HepG2 (cell line): ENCODE measurements around the gene CEP20. TPM values are rescaled to one million over a fixed set of nuclear protein-coding genes. Genes with fewer than 3 reads are reported as not detected.

ENCODE experiments used
- ATAC-seq: fragments of 200-7000 bp; cut with Tn5 transposase; 3 replicates; pipeline ENCODE4 v1.9.1; 2020; ENCODE audit warnings: mild to moderate bottlenecking, moderate library complexity
- BruUV-seq: library from RNA; stranded (reverse); fragments of 400-500 nt; replicated peaks from 2 replicates; lab custom pipeline; 2021; lab: Mats Ljungman, UMichigan
- CTCF ChIA-PET: fragments of 300-600 bp; formaldehyde crosslinking; extraction: SDS; loops from one replicate; lab custom pipeline; 2021; ENCODE audit warnings: low total read pairs, inconsistent platforms, low intra/inter-chr PET ratio; lab: Yijun Ruan, JAX
- POLR2A ChIA-PET: fragments of 350-600 bp; sonication (Branson Sonifier 250); formaldehyde crosslinking; loops from one replicate; lab custom pipeline; 2020; ENCODE audit warnings: antibody characterized with exemption, inconsistent platforms; lab: Yijun Ruan, JAX
- DNase-seq: peaks from one replicate; pipeline ENCODE4 v3.0.0-alpha.2; 2015; ENCODE audit warnings: low spot score
- FAIRE-seq: peaks from 3 replicates; lab custom pipeline; 2011; peaks lifted over from hg19 to GRCh38; lab: Jason Lieb, UNC
- H2AFZ ChIP-seq: one replicate; pipeline ENCODE4 v1.6.1; 2011; ENCODE audit warnings: low read length, inconsistent platforms
- H3K27ac ChIP-seq: fragments of 300-600 bp; 3 replicates; pipeline ENCODE4 v1.8.0; 2011; ENCODE audit warnings: mixed run types, mild to moderate bottlenecking, mixed read lengths, low read length, inconsistent platforms; ENCODE audit not compliant: insufficient read depth; ENCODE audit errors: extremely low read length
- H3K27me3 ChIP-seq, 2 experiments: fragments of 200-600 bp in 1 of 2; 2 replicates in 1 of 2; 3 replicates in 1 of 2; pipeline versions ENCODE4 v1.6.0 to v1.8.0; 2011; ENCODE audit warnings: low read length in 2 of 2, mild to moderate bottlenecking in 2 of 2, moderate library complexity in 2 of 2, inconsistent platforms in 1 of 2; ENCODE audit not compliant: insufficient read depth in 2 of 2, control insufficient read depth in 1 of 2
- H3K36me3 ChIP-seq, 2 experiments: fragments of 200-600 bp in 1 of 2; replicated peaks in 1 of 2; 2 replicates in 1 of 2; 3 replicates in 1 of 2; pipeline versions ENCODE4 v1.5.1 to v1.8.0; 2011; ENCODE audit warnings: low read length in 2 of 2, inconsistent platforms in 1 of 2; ENCODE audit not compliant: insufficient read depth in 2 of 2, control insufficient read depth in 1 of 2
- H3K4me1 ChIP-seq: 2 replicates; pipeline ENCODE4 v1.5.1; 2012; ENCODE audit warnings: low read length, inconsistent platforms; ENCODE audit not compliant: insufficient read depth
- H3K4me2 ChIP-seq: 2 replicates; pipeline ENCODE4 v1.6.0; 2011; ENCODE audit warnings: low read depth, low read length, inconsistent platforms
- H3K4me3 ChIP-seq, 3 experiments: fragments of 200-600 bp in 1 of 3; sonication (generic), shearing (Covaris generic) in 1 of 3; replicated peaks in 1 of 3; 2 replicates each; pipeline ENCODE4 v1.5.1; 2011 to 2016; ENCODE audit warnings: low read length in 3 of 3, inconsistent platforms in 2 of 3, low read depth in 2 of 3, mild to moderate bottlenecking in 2 of 3, control low read depth in 1 of 3, mixed read lengths in 1 of 3; ENCODE audit not compliant: insufficient read depth in 1 of 3
- H3K79me2 ChIP-seq: one replicate; pipeline ENCODE4 v1.6.1; 2011; ENCODE audit warnings: low read length, inconsistent platforms; ENCODE audit not compliant: insufficient read depth
- H3K9ac ChIP-seq: 2 replicates; pipeline ENCODE4 v1.6.0; 2011; ENCODE audit warnings: mild to moderate bottlenecking, low read depth, low read length, inconsistent platforms; ENCODE audit not compliant: insufficient read depth
- H3K9me3 ChIP-seq: 2 replicates; pipeline ENCODE4 v1.5.1; 2012; ENCODE audit warnings: mild to moderate bottlenecking, low read length
- H4K20me1 ChIP-seq: 2 replicates; pipeline ENCODE4 v1.6.0; 2011; ENCODE audit warnings: inconsistent platforms, mild to moderate bottlenecking, low read length, moderate library complexity; ENCODE audit not compliant: insufficient read depth
- CREB1 ChIP-seq, 2 experiments: fragments of 450-650 bp in 1 of 2; IDR thresholded peaks; 2 replicates each; pipeline ENCODE4 v1.6.1; 2016 to 2017; ENCODE audit warnings: control low read depth in 1 of 2, mild to moderate bottlenecking in 1 of 2, missing compliant biosample characterization in 1 of 2, missing genetic modification characterization in 1 of 2
- SP140L ChIP-seq: sonication (generic); formaldehyde crosslinking; IDR thresholded peaks from 2 replicates; pipeline ENCODE4 v1.4.0; 2020; ENCODE audit warnings: missing genetic modification reagents, borderline replicate concordance
- TFDP2 ChIP-seq: sonication (generic); formaldehyde crosslinking; IDR thresholded peaks from 2 replicates; pipeline ENCODE4 v1.4.0; 2020; ENCODE audit warnings: missing genetic modification reagents
- ZNF281 ChIP-seq: sonication (generic); formaldehyde crosslinking; IDR thresholded peaks from 2 replicates; pipeline ENCODE4 v1.4.0; 2020; ENCODE audit warnings: missing genetic modification reagents, borderline replicate concordance
- ZNF629 ChIP-seq: sonication (generic); formaldehyde crosslinking; conservative IDR thresholded peaks from 2 replicates; pipeline ENCODE4 v1.5.0; 2020; ENCODE audit warnings: missing genetic modification reagents
- WGBS: methylation state at CpG from one replicate; pipeline ENCODE4 v1.1.6; 2017; ENCODE audit warnings: low lambda C conversion rate; 5-methylcytosine and 5-hydroxymethylcytosine counted together
- in situ Hi-C: cut with HindIII; loops from 2 replicates; pipeline ENCODE4 v1.10.0; 2017; ENCODE audit warnings: low pct_unique_long_range_greater_than_20kb; ENCODE audit not compliant: extremely low pct_ligation_motif_present
- intact Hi-C: fragments of 100-400 bp; cut with micrococcal nuclease; formaldehyde crosslinking; loops from one replicate; pipeline ENCODE4 v1.10.0; 2022; ENCODE audit not compliant: unreplicated experiment
- polyA plus RNA-seq, 8 experiments: library from polyadenylated mRNA; depleted of rRNA in 3 of 8; stranded (reverse) in 7 of 8; unstranded in 1 of 8; fragments of >200 nt; fragmentation: Illumina TruSeq in 4 of 8; extraction: Trizol in 4 of 8; gene quantifications; 2 replicates each; pipeline versions ENCODE4 v1.2.1 to v1.2.3, GENCODE V29; 2011 to 2016; ENCODE audit warnings: low read depth in 4 of 8, missing spikeins in 1 of 8, mixed read lengths in 1 of 8; ENCODE audit not compliant: insufficient read depth in 1 of 8
- total RNA-seq, 5 experiments: library from RNA; depleted of rRNA; stranded (reverse); fragments of >200 nt; fragmentation: Illumina TruSeq; extraction: Trizol; gene quantifications; 2 replicates each; pipeline ENCODE4 v1.2.3, GENCODE V29; 2016; ENCODE audit warnings: low read depth in 1 of 5
- TF ChIP-seq, protein P1 (sequence below): sonication (generic); formaldehyde crosslinking; IDR thresholded peaks from 2 replicates; pipeline ENCODE4 v1.4.0; 2020; ENCODE audit warnings: missing genetic modification reagents, borderline replicate concordance

CEP20 gene
- total and polyA plus RNA-seq, 2 of the 13 experiments (the other 11 are each of a cell fraction or from before 2014, with no cell fraction given), result 53.0 to 54.1 TPM

DNA sequence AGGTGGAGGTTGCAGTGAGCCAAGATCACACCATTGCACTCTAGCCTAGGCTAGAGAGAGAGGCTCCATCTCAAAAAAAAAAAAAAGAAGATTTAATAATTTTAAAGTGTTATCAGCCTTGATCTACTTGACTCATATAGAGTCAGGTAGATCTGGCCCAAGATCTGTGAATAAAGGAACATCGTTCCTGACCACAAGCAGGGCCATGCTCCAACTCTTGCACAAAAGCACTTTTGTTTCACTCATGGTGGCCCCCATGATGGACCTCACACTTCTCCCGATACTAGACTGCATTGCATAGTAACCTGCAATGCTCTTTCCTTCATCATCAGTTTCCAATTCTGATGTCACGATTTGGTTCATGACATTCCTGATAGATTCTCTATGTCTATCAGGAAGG is 26.4 kb downstream of the CEP20 start:
- no peak for DNase-seq
- H3K27ac ChIP-seq, result no peak overlapping the region
- CTCF ChIA-PET, result no interaction called here

DNA sequence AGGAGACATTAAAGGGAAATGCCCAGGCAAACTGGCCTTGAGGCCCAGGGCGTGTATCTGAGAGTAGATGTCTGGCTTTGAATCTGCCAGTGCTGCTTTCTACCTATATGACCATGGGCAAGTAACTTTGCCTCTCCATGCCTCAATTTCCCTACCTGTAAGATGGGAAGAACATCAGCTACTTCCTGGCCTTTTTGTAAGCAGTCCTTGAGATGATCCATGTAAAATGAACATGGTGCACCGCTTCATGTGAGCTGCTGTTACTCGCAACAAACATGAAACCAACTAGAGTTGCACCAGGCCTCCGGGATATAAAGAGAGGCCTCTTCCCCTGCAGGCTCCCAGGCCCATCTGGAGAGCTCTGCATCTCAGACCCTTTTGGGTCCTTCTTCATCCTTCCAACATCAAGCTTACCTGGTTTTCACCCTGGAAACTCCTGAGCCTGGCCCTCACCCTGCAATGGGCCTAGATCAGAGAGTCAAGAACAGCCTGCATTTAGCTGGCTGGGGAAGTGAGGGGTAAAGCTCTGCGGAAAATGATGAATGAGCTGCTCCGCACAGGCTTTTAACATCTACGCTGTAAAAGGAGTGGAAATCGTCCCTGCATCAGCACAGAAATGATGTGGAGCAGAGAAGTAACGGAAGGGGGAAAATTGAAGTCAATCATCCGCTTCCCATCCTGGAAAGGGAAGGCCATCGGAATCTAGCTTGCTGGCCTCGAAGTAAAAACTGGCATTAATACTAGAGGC is 29.3 kb downstream of the CEP20 start:
- FAIRE-seq, result no peak
- H3K9ac ChIP-seq, result no peak overlapping the region
- no peak overlapping the region for H3K4me2 ChIP-seq
- no peaks in the 10 kb centered on the region for H4K20me1 ChIP-seq
- no peak overlapping the region for H3K4me3 ChIP-seq
- peaks cover 10 to 51% of the 10 kb centered on the region in 2 experiments; a peak in 4 of 5 replicates for H3K27me3 ChIP-seq
- no peak for DNase-seq
- peak; percentile 27 for ATAC-seq
- H3K9me3 ChIP-seq, result no peaks in the 10 kb centered on the region
- in situ Hi-C loops (no loop called here), intact Hi-C loops (no loop called here)
- no peak overlapping the region for H3K27ac ChIP-seq
- POLR2A ChIA-PET, result interaction anchor here (0.7 kb wide), 1 partner anchor 29 kb away, joined by 3 read pairs; no protein-coding TSS in a partner anchor
- CTCF ChIA-PET, result no interaction called here
- H3K36me3 ChIP-seq, result no peaks in the 10 kb centered on the region
- 60% methylated on average over 12 of the region's 12 CpGs for WGBS
- peaks cover 11% of the 10 kb centered on the region for H3K4me1 ChIP-seq
- BruUV-seq, result no TSS peak
- H2AFZ ChIP-seq, result no peak overlapping the region
- TF ChIP-seq ZNF629 (CRISPR knock-in tag), result peak; percentile 58
- TF ChIP-seq, protein P1, sequence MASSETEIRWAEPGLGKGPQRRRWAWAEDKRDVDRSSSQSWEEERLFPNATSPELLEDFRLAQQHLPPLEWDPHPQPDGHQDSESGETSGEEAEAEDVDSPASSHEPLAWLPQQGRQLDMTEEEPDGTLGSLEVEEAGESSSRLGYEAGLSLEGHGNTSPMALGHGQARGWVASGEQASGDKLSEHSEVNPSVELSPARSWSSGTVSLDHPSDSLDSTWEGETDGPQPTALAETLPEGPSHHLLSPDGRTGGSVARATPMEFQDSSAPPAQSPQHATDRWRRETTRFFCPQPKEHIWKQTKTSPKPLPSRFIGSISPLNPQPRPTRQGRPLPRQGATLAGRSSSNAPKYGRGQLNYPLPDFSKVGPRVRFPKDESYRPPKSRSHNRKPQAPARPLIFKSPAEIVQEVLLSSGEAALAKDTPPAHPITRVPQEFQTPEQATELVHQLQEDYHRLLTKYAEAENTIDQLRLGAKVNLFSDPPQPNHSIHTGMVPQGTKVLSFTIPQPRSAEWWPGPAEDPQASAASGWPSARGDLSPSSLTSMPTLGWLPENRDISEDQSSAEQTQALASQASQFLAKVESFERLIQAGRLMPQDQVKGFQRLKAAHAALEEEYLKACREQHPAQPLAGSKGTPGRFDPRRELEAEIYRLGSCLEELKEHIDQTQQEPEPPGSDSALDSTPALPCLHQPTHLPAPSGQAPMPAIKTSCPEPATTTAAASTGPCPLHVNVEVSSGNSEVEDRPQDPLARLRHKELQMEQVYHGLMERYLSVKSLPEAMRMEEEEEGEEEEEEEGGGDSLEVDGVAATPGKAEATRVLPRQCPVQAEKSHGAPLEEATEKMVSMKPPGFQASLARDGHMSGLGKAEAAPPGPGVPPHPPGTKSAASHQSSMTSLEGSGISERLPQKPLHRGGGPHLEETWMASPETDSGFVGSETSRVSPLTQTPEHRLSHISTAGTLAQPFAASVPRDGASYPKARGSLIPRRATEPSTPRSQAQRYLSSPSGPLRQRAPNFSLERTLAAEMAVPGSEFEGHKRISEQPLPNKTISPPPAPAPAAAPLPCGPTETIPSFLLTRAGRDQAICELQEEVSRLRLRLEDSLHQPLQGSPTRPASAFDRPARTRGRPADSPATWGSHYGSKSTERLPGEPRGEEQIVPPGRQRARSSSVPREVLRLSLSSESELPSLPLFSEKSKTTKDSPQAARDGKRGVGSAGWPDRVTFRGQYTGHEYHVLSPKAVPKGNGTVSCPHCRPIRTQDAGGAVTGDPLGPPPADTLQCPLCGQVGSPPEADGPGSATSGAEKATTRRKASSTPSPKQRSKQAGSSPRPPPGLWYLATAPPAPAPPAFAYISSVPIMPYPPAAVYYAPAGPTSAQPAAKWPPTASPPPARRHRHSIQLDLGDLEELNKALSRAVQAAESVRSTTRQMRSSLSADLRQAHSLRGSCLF (CRISPR knock-in tag), result no peak
- TF ChIP-seq ZNF281 (CRISPR knock-in tag), result no peak
- no peaks in the 10 kb centered on the region for H3K79me2 ChIP-seq

More for the DNA sequence above, 26.4 kb downstream of the CEP20 start:
- in situ Hi-C loops (no loop called here), intact Hi-C loops (no loop called here)
- TF ChIP-seq SP140L (no peak), TFDP2 (CRISPR knock-in tag) (no peak), CREB1 (IDR thresholded peaks at IDR 0.05) (0 out of 2 replicates have a peak, but pooled peaks have one; percentile 33), CREB1 (CRISPR knock-in tag; IDR thresholded peaks at IDR 0.05) (no peak)
- no TSS peak for BruUV-seq
- Histone ChIP-seq H3K4me2 (no peak overlapping the region), H3K4me1 (peaks cover 11% of the 10 kb centered on the region), H3K9me3 (no peaks in the 10 kb centered on the region), H2AFZ (no peak overlapping the region), H3K36me3 (peaks cover 0 to 14% of the 10 kb centered on the region in 2 experiments; a peak in 2 of 5 replicates), H3K9ac (no peak overlapping the region), H4K20me1 (no peaks in the 10 kb centered on the region), H3K79me2 (no peaks in the 10 kb centered on the region), H3K27me3 (peaks cover 7 to 23% of the 10 kb centered on the region in 2 experiments; a peak in 4 of 5 replicates), H3K4me3 (no peak overlapping the region)
- POLR2A ChIA-PET, result interaction anchor here (1.1 kb wide), 1 partner anchor 26 kb away, joined by 4 read pairs; the partner anchor contains the start of gene CEP20
- WGBS, result 18% methylated on average over 3 of the region's 3 CpGs
- FAIRE-seq (no peak), ATAC-seq (no peak)
